ENCODE data around the gene NDST1. TPM values are rescaled to one million over a fixed set of nuclear protein-coding genes. Genes with fewer than 3 reads are reported as not detected.

NDST1 gene
- total and polyA plus RNA-seq, 2 donors (not counting 3 experiments of a cell fraction or from before 2014, with no cell fraction given): 38.6 to 102 TPM

DNA sequence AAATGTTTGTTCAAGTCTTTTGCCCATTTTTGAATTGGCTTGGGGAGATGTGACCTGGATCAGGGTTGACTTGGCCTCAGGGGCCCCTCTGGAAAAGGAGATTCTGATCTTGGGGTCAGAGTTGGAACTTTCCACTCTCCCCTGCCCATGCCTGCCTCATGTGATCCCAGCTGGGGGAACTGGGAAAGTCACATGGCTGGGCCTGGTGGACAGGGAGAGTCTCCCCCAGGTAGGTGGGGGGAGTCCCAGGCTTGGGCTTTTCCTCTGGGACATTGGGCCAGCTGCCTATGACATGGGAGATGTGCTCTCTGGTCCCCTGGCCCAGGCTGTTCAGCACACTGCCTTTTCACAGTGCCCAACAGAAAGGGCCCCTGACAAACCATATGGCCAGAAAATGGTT is 60.7 kb downstream of the NDST1 start:
- TF ChIP-seq, protein P1, sequence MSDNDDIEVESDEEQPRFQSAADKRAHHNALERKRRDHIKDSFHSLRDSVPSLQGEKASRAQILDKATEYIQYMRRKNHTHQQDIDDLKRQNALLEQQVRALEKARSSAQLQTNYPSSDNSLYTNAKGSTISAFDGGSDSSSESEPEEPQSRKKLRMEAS (IDR thresholded peaks at IDR 0.05; ENCODE audit: insufficient read depth, insufficient read length): no peak
- TF ChIP-seq EZH2 (IDR thresholded peaks at IDR 0.05; ENCODE audit: borderline replicate concordance, low read depth, low read length, severe bottlenecking): no peak
- TF ChIP-seq FOS (IDR thresholded peaks at IDR 0.05; ENCODE audit: borderline replicate concordance, insufficient read depth, low read length): no peak
- TF ChIP-seq MYC (IDR thresholded peaks at IDR 0.05; ENCODE audit: low read depth, low read length): no peak
- TF ChIP-seq POLR2AphosphoS5 (IDR thresholded peaks at IDR 0.05; ENCODE audit: insufficient read depth, low read depth, low read length): no peak
- TF ChIP-seq, protein P2, sequence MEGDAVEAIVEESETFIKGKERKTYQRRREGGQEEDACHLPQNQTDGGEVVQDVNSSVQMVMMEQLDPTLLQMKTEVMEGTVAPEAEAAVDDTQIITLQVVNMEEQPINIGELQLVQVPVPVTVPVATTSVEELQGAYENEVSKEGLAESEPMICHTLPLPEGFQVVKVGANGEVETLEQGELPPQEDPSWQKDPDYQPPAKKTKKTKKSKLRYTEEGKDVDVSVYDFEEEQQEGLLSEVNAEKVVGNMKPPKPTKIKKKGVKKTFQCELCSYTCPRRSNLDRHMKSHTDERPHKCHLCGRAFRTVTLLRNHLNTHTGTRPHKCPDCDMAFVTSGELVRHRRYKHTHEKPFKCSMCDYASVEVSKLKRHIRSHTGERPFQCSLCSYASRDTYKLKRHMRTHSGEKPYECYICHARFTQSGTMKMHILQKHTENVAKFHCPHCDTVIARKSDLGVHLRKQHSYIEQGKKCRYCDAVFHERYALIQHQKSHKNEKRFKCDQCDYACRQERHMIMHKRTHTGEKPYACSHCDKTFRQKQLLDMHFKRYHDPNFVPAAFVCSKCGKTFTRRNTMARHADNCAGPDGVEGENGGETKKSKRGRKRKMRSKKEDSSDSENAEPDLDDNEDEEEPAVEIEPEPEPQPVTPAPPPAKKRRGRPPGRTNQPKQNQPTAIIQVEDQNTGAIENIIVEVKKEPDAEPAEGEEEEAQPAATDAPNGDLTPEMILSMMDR (IDR thresholded peaks at IDR 0.05; ENCODE audit: extremely low read depth in 1 of 2, insufficient read depth in 1 of 2, low read depth in 1 of 2, low read length in 2 of 2): no peak
- no peak for TF ChIP-seq POLR2A (IDR thresholded peaks at IDR 0.05; ENCODE audit: low read depth, low read length)
- no peak for TF ChIP-seq JUN (IDR thresholded peaks at IDR 0.05; ENCODE audit: borderline replicate concordance, insufficient read depth, insufficient read length, low read depth)
- TF ChIP-seq GATA2 (IDR thresholded peaks at IDR 0.05; ENCODE audit: insufficient read depth, insufficient read length, low read depth, low read length): no peak
- H3K4me1 ChIP-seq (ENCODE audit: control insufficient read depth, extremely low read depth, insufficient read depth, low read length): no peaks in the 10 kb centered on the region
- DNase-seq (ENCODE audit: low read depth, low spot score): no peak
- H3K79me2 ChIP-seq (ENCODE audit: control insufficient read depth, insufficient read depth, low read length): no peaks in the 10 kb centered on the region
- intact Hi-C loops (cut with micrococcal nuclease): no loop called here
- no peak overlapping the region for H2AFZ ChIP-seq (ENCODE audit: low read depth, low read length)
- H4K20me1 ChIP-seq (replicated peaks; ENCODE audit: control insufficient read depth, extremely low read depth, insufficient read depth, low read length): no peaks in the 10 kb centered on the region
- no peak overlapping the region for H3K27ac ChIP-seq (ENCODE audit: insufficient read depth, low read depth, low read length)
- no peaks in the 10 kb centered on the region for H3K9me1 ChIP-seq (replicated peaks; ENCODE audit: control insufficient read depth, extremely low read depth, insufficient read depth, low read length)
- H3K27me3 ChIP-seq (ENCODE audit: control insufficient read depth in 2 of 2, insufficient read depth in 2 of 2, low read length in 2 of 2): no peaks in the 10 kb centered on the region
- ChIA-PET POLR2A (no interaction called here), CTCF (interaction anchor here (1.0 to 1.5 kb wide), 2 partner anchors 132 to 278 kb away, joined by 3 to 4 read pairs; partner anchors contain the start of gene RBM22)
- no peaks in the 10 kb centered on the region for H3K9me3 ChIP-seq (replicated peaks; ENCODE audit: control insufficient read depth, insufficient read depth, low read length)
- no TSS peak for BruUV-seq (replicated peaks)
- dilution Hi-C loops (cut with MboI; ENCODE audit: extremely low pct_ligation_motif_present, low sequenced_read_pairs): no loop called here
- no peak for FAIRE-seq
- H3K36me3 ChIP-seq (ENCODE audit: control insufficient read depth in 2 of 2, extremely low read depth in 1 of 2, insufficient read depth in 2 of 2, low read length in 2 of 2): no peaks in the 10 kb centered on the region
- H3K4me2 ChIP-seq (ENCODE audit: insufficient read depth, low read length): no peak overlapping the region
- H3K9ac ChIP-seq (replicated peaks; ENCODE audit: extremely low read depth, insufficient read depth, low read length): no peak overlapping the region
- no peak overlapping the region for H3K4me3 ChIP-seq (replicated peaks in 1 of 3; ENCODE audit: insufficient read depth in 1 of 3, low read depth in 1 of 3, low read length in 3 of 3)

All from endothelial cell of umbilical vein (primary cell).